ENCODE data around the gene ALKBH3.

The ALKBH3 gene

GRCh38 chr11:43922295-43922648 is 41.6 kb downstream of the ALKBH3 start:
- no peak for DNase-seq (ENCODE audit: low read depth in 2 of 2)

- no peak for DNase-seq (ENCODE audit: low read depth in 2 of 2)
These were observed 42.2 kb downstream of the ALKBH3 start for GRCh38 chr11:43922744-43923405.

- DNase-seq (ENCODE audit: low read depth in 2 of 2), result no peak
These were observed 42.9 kb downstream of the ALKBH3 start for GRCh38 chr11:43923406-43924111.

GRCh38 chr11:43924112-43924855 is 43.7 kb downstream of the ALKBH3 start:
- no peak for DNase-seq (ENCODE audit: low read depth in 2 of 2)

- no peak for DNase-seq (ENCODE audit: low read depth in 2 of 2)
These were observed 44.7 kb downstream of the ALKBH3 start for GRCh38 chr11:43925063-43925931.

- DNase-seq (ENCODE audit: low read depth in 2 of 2), result no peak
These were observed 45.4 kb downstream of the ALKBH3 start for GRCh38 chr11:43925932-43926505.

- no peak for DNase-seq (ENCODE audit: low read depth in 2 of 2)
These were observed 46.4 kb downstream of the ALKBH3 start for GRCh38 chr11:43927070-43927469.

GRCh38 chr11:43927925-43928707 is 47.5 kb downstream of the ALKBH3 start:
- DNase-seq (ENCODE audit: low read depth in 2 of 2), result no peak

GRCh38 chr11:43928721-43929120 is 48.1 kb downstream of the ALKBH3 start:
- DNase-seq (ENCODE audit: low read depth in 2 of 2), result no peak

GRCh38 chr11:43930868-43931716 is 50.5 kb downstream of the ALKBH3 start:
- DNase-seq (ENCODE audit: low read depth in 2 of 2), result no peak

GRCh38 chr11:43931717-43932039 is 51.0 kb downstream of the ALKBH3 start:
- DNase-seq (ENCODE audit: low read depth in 2 of 2), result no peak

GRCh38 chr11:43933226-43933607 is 52.6 kb downstream of the ALKBH3 start:
- DNase-seq (ENCODE audit: low read depth in 2 of 2), result no peak

GRCh38 chr11:43933608-43934551 is 53.2 kb downstream of the ALKBH3 start:
- DNase-seq (ENCODE audit: low read depth in 2 of 2), result no peak

GRCh38 chr11:43934601-43935423 is 54.2 kb downstream of the ALKBH3 start:
- DNase-seq (ENCODE audit: low read depth in 2 of 2), result no peak

GRCh38 chr11:43935424-43935979 is 54.9 kb downstream of the ALKBH3 start:
- no peak for DNase-seq (ENCODE audit: low read depth in 2 of 2)

- DNase-seq (ENCODE audit: low read depth in 2 of 2), result no peak
These were observed 55.4 kb downstream of the ALKBH3 start for GRCh38 chr11:43936076-43936475.

Data from stimulated activated CD8-positive, alpha-beta memory T cell treated with anti-CD3 and anti-CD28 coated beads, Interleukin-15, amount 100 ng/mL, for 48 hours (primary cell).